HEK293 (cell line): ENCODE measurements around the gene OPALIN.

Source experiments
- CTCF ChIA-PET: fragments of 350-600 bp; formaldehyde crosslinking; extraction: SDS; loops from one replicate; lab custom pipeline; 2021; ENCODE audit warnings: antibody characterized with exemption; lab: Yijun Ruan, JAX
- POLR2A ChIA-PET: fragments of 300-600 bp; formaldehyde crosslinking; extraction: SDS; loops from one replicate; lab custom pipeline; 2020; ENCODE audit warnings: antibody characterized with exemption, inconsistent platforms; lab: Yijun Ruan, JAX
- H3K27ac ChIP-seq: fragments of 200-500 bp; sonication (Bioruptor generic); 2 replicates; pipeline ENCODE4 v1.5.1; 2014; ENCODE audit warnings: low read depth, low read length, control low read depth, inconsistent platforms; ENCODE audit errors: extremely low read depth
- H3K36me3 ChIP-seq, 2 experiments: fragments of 200-500 bp in 1 of 2; sonication (Bioruptor generic) in 1 of 2; 1 replicate in 1 of 2; 2 replicates in 1 of 2; pipeline ENCODE4 v1.5.1; 2014 to 2017; ENCODE audit warnings: inconsistent platforms in 2 of 2, low read length in 2 of 2; ENCODE audit not compliant: control insufficient read depth in 2 of 2, insufficient read depth in 1 of 2
- H3K4me1 ChIP-seq: fragments of 200-500 bp; sonication (Bioruptor generic); 2 replicates; pipeline ENCODE4 v1.5.1; 2014; ENCODE audit warnings: mild to moderate bottlenecking, low read length, inconsistent platforms; ENCODE audit not compliant: control insufficient read depth, insufficient read depth
- H3K4me3 ChIP-seq: 2 replicates; pipeline ENCODE4 v1.5.1; 2011; ENCODE audit warnings: low read depth, mild to moderate bottlenecking, control low read depth, low read length, moderate library complexity
- H3K9me3 ChIP-seq: fragments of 200-500 bp; sonication (Bioruptor generic); 2 replicates; pipeline ENCODE4 v1.5.1; 2014; ENCODE audit warnings: low read depth, low read length, inconsistent platforms; ENCODE audit not compliant: control insufficient read depth, insufficient read depth
- FEZF1 ChIP-seq: fragments of 450-650 bp; formaldehyde crosslinking; IDR thresholded peaks from 2 replicates; pipeline ENCODE4 v1.5.1; 2016; ENCODE audit warnings: missing biosample characterization, missing genetic modification characterization
- GLIS2 ChIP-seq: fragments of 450-650 bp; formaldehyde crosslinking; IDR thresholded peaks from 2 replicates; pipeline ENCODE4 v1.5.1; 2016; ENCODE audit warnings: missing biosample characterization, missing genetic modification characterization
- KLF9 ChIP-seq: fragments of 450-650 bp; formaldehyde crosslinking; IDR thresholded peaks from 2 replicates; pipeline ENCODE4 v1.5.1; 2016; ENCODE audit warnings: missing biosample characterization, missing genetic modification characterization, low read depth
- REPIN1 ChIP-seq: fragments of 450-650 bp; formaldehyde crosslinking; IDR thresholded peaks from 2 replicates; pipeline ENCODE4 v1.5.1; 2017; ENCODE audit warnings: missing biosample characterization, missing genetic modification characterization, low read depth
- SP3 ChIP-seq: fragments of 450-650 bp; formaldehyde crosslinking; IDR thresholded peaks from 2 replicates; pipeline ENCODE4 v1.5.1; 2016; ENCODE audit warnings: missing biosample characterization, missing genetic modification characterization
- SP7 ChIP-seq: fragments of 450-650 bp; formaldehyde crosslinking; IDR thresholded peaks from 2 replicates; pipeline ENCODE4 v1.5.1; 2016; ENCODE audit warnings: missing biosample characterization, missing genetic modification characterization
- ZIC2 ChIP-seq: fragments of 450-650 bp; formaldehyde crosslinking; IDR thresholded peaks from 2 replicates; pipeline ENCODE4 v1.5.1; 2016; ENCODE audit warnings: missing biosample characterization, missing genetic modification characterization
- ZNF16 ChIP-seq: fragments of 450-650 bp; formaldehyde crosslinking; IDR thresholded peaks from 2 replicates; pipeline ENCODE4 v1.5.1; 2016; ENCODE audit warnings: low read depth, missing biosample characterization, missing genetic modification characterization
- ZNF214 ChIP-seq: fragments of 450-650 bp; formaldehyde crosslinking; IDR thresholded peaks from 2 replicates; pipeline ENCODE4 v1.5.1; 2017; ENCODE audit warnings: missing biosample characterization, mild to moderate bottlenecking, missing genetic modification characterization, borderline replicate concordance
- ZNF221 ChIP-seq: fragments of 450-650 bp; formaldehyde crosslinking; IDR thresholded peaks from 2 replicates; pipeline ENCODE4 v1.5.1; 2017; ENCODE audit warnings: missing biosample characterization, missing genetic modification characterization, borderline replicate concordance
- ZNF223 ChIP-seq: fragments of 450-650 bp; formaldehyde crosslinking; IDR thresholded peaks from 2 replicates; pipeline ENCODE4 v1.5.1; 2016; ENCODE audit warnings: missing biosample characterization, missing genetic modification characterization
- ZNF311 ChIP-seq: fragments of 450-650 bp; formaldehyde crosslinking; IDR thresholded peaks from 2 replicates; pipeline ENCODE4 v1.5.1; 2017; ENCODE audit warnings: missing biosample characterization, missing genetic modification characterization, borderline replicate concordance
- ZNF621 ChIP-seq: fragments of 450-650 bp; formaldehyde crosslinking; IDR thresholded peaks from 2 replicates; pipeline ENCODE4 v1.5.1; 2017; ENCODE audit warnings: missing biosample characterization, missing genetic modification characterization
- ZNF658 ChIP-seq: fragments of 450-650 bp; formaldehyde crosslinking; IDR thresholded peaks from 2 replicates; pipeline ENCODE4; 2016; ENCODE audit warnings: missing biosample characterization, missing genetic modification characterization
- ZNF768 ChIP-seq: fragments of 450-650 bp; formaldehyde crosslinking; IDR thresholded peaks from 2 replicates; pipeline ENCODE4 v1.5.1; 2018; ENCODE audit warnings: missing biosample characterization, mild to moderate bottlenecking, missing genetic modification characterization
- TF ChIP-seq, protein P1 (sequence below): fragments of 450-650 bp; formaldehyde crosslinking; IDR thresholded peaks from 2 replicates; pipeline ENCODE4 v1.5.1; 2016; ENCODE audit warnings: missing biosample characterization, missing genetic modification characterization
- TF ChIP-seq, protein P2 (sequence below): fragments of 450-650 bp; formaldehyde crosslinking; IDR thresholded peaks from 2 replicates; pipeline ENCODE4 v1.5.1; 2016; ENCODE audit warnings: missing biosample characterization, missing genetic modification characterization
- TF ChIP-seq, protein P3 (sequence below): fragments of 450-650 bp; formaldehyde crosslinking; IDR thresholded peaks from 2 replicates; pipeline ENCODE4 v1.5.1; 2016; ENCODE audit warnings: missing biosample characterization, missing genetic modification characterization
- TF ChIP-seq, protein P4 (sequence below): fragments of 450-650 bp; formaldehyde crosslinking; IDR thresholded peaks from 2 replicates; pipeline ENCODE4 v1.5.1; 2016; ENCODE audit warnings: missing biosample characterization, missing genetic modification characterization, low read depth
- TF ChIP-seq, protein P5 (sequence below): sonication (generic); formaldehyde crosslinking; IDR thresholded peaks from 2 replicates; pipeline ENCODE4 v1.8.1; 2022; ENCODE audit warnings: mild to moderate bottlenecking, moderate library complexity, missing genetic modification reagents

The OPALIN gene

DNA sequence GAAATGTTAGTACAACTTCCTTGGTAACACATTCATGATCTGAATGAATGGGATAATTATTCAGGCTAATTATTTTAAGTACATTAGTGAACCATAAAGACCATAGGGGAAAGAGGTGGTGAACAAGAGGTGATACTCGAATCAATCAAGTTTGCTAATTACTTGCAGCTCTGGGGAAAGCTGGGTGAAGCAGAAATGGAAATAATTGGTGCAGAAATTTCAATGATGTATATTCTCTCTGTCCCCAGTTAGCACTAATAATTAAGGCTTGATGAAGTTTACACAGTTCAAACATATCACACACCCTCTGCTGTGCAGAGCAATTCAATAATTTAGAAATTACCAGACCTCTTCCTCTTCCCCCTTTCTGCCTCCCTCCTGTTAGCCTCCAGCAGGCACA lies 49.4 kb upstream of the OPALIN start (continued):
- TF ChIP-seq, protein P1, sequence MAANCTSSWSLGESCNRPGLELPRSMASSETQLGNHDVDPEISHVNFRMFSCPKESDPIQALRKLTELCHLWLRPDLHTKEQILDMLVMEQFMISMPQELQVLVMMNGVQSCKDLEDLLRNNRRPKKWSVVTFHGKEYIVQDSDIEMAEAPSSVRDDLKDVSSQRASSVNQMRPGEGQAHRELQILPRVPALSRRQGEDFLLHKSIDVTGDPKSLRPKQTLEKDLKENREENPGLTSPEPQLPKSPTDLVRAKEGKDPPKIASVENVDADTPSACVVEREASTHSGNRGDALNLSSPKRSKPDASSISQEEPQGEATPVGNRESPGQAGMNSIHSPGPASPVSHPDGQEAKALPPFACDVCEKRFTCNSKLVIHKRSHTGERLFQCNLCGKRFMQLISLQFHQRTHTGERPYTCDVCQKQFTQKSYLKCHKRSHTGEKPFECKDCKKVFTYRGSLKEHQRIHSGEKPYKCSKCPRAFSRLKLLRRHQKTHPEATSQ (tag by site-specific recombination), result no peak

DNA sequence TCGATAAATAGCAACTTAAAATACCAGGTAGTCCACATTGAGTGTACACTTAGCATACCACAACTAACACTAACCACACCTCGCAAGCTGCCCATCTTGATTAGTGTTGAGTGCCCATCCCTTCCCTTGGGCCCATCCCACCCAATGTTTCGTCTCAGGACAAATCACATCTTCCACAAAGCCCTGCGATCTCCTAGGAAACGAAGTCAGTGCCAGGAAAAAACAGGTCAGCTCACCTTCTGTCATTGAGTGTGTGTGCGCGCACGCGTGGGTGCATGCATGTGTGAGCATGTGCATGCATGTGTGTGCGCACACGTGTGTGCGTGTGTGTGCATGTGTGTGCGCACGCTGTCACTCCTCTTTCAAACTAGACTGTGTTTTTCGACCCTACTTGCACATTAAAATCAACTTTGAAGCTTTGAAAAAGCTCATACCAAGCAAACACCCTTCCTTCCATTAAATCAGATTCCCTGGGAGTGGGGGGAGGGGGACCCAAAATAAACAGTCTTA lies 48.8 kb upstream of the OPALIN start:
- TF ChIP-seq ZNF658 (tag by site-specific recombination), result no peak
- Histone ChIP-seq H3K4me3 (no peak overlapping the region), H3K4me1 (no peaks in the 10 kb centered on the region), H3K27ac (no peak overlapping the region), H3K36me3 (no peaks in the 10 kb centered on the region), H3K9me3 (no peaks in the 10 kb centered on the region)
- POLR2A ChIA-PET, result no interaction called here
- CTCF ChIA-PET, result interaction anchor here (0.6 to 3.9 kb wide), 5 partner anchors 9 to 103 kb away, joined by 3 to 15 read pairs (median 4); no protein-coding TSS in a partner anchor

DNA sequence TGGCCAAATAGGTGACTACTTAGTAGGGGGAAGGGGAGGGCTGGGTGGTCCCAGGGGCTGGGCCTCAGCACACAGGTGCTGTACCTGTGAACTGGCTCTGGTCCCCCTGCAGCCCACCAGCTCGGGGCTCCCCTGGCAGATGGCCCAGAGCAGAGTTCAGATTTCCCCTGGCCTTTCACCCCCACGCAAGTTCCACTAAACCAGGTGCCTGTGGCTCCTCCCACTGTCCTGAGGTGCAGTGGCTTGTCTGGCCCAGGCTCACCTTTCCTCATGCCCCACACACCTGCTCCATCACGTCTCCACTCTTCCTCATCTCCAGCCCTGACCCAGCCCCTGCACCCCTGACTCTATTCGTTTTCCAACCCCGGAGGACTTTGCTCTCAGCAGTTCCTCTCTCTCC lies 47.3 kb upstream of the OPALIN start:
- ChIA-PET CTCF (interaction anchor here (3.9 kb wide), 1 partner anchor 10 kb away, joined by 15 read pairs; no protein-coding TSS in a partner anchor), POLR2A (no interaction called here)
- H3K9me3 ChIP-seq, result no peaks in the 10 kb centered on the region
- H3K36me3 ChIP-seq, result no peaks in the 10 kb centered on the region
- no peak overlapping the region for H3K27ac ChIP-seq
- no peaks in the 10 kb centered on the region for H3K4me1 ChIP-seq
- H3K4me3 ChIP-seq, result no peak overlapping the region
- TF ChIP-seq ZNF311 (tag by site-specific recombination) (no peak), ZNF768 (no peak), REPIN1 (tag by site-specific recombination) (no peak), FEZF1 (tag by site-specific recombination) (no peak), ZNF16 (tag by site-specific recombination) (no peak), SP3 (tag by site-specific recombination) (no peak), GLIS2 (tag by site-specific recombination) (no peak), ZIC2 (tag by site-specific recombination) (no peak), ZNF621 (no peak), ZNF223 (tag by site-specific recombination) (no peak), ZNF221 (tag by site-specific recombination) (no peak), SP7 (tag by site-specific recombination) (no peak), KLF9 (tag by site-specific recombination) (no peak), ZNF214 (tag by site-specific recombination) (no peak)
- TF ChIP-seq, protein P2, sequence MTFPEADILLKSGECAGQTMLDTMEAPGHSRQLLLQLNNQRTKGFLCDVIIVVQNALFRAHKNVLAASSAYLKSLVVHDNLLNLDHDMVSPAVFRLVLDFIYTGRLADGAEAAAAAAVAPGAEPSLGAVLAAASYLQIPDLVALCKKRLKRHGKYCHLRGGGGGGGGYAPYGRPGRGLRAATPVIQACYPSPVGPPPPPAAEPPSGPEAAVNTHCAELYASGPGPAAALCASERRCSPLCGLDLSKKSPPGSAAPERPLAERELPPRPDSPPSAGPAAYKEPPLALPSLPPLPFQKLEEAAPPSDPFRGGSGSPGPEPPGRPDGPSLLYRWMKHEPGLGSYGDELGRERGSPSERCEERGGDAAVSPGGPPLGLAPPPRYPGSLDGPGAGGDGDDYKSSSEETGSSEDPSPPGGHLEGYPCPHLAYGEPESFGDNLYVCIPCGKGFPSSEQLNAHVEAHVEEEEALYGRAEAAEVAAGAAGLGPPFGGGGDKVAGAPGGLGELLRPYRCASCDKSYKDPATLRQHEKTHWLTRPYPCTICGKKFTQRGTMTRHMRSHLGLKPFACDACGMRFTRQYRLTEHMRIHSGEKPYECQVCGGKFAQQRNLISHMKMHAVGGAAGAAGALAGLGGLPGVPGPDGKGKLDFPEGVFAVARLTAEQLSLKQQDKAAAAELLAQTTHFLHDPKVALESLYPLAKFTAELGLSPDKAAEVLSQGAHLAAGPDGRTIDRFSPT (tag by site-specific recombination), result no peak
- TF ChIP-seq, protein P3, sequence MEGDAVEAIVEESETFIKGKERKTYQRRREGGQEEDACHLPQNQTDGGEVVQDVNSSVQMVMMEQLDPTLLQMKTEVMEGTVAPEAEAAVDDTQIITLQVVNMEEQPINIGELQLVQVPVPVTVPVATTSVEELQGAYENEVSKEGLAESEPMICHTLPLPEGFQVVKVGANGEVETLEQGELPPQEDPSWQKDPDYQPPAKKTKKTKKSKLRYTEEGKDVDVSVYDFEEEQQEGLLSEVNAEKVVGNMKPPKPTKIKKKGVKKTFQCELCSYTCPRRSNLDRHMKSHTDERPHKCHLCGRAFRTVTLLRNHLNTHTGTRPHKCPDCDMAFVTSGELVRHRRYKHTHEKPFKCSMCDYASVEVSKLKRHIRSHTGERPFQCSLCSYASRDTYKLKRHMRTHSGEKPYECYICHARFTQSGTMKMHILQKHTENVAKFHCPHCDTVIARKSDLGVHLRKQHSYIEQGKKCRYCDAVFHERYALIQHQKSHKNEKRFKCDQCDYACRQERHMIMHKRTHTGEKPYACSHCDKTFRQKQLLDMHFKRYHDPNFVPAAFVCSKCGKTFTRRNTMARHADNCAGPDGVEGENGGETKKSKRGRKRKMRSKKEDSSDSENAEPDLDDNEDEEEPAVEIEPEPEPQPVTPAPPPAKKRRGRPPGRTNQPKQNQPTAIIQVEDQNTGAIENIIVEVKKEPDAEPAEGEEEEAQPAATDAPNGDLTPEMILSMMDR, result no peak
- TF ChIP-seq, protein P4, sequence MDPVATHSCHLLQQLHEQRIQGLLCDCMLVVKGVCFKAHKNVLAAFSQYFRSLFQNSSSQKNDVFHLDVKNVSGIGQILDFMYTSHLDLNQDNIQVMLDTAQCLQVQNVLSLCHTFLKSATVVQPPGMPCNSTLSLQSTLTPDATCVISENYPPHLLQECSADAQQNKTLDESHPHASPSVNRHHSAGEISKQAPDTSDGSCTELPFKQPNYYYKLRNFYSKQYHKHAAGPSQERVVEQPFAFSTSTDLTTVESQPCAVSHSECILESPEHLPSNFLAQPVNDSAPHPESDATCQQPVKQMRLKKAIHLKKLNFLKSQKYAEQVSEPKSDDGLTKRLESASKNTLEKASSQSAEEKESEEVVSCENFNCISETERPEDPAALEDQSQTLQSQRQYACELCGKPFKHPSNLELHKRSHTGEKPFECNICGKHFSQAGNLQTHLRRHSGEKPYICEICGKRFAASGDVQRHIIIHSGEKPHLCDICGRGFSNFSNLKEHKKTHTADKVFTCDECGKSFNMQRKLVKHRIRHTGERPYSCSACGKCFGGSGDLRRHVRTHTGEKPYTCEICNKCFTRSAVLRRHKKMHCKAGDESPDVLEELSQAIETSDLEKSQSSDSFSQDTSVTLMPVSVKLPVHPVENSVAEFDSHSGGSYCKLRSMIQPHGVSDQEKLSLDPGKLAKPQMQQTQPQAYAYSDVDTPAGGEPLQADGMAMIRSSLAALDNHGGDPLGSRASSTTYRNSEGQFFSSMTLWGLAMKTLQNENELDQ (tag by site-specific recombination), result no peak
- TF ChIP-seq, protein P5, sequence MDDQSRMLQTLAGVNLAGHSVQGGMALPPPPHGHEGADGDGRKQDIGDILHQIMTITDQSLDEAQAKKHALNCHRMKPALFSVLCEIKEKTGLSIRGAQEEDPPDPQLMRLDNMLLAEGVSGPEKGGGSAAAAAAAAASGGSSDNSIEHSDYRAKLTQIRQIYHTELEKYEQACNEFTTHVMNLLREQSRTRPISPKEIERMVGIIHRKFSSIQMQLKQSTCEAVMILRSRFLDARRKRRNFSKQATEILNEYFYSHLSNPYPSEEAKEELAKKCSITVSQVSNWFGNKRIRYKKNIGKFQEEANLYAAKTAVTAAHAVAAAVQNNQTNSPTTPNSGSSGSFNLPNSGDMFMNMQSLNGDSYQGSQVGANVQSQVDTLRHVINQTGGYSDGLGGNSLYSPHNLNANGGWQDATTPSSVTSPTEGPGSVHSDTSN (CRISPR knock-in tag), result no peak
